Measurements from ENCODE around the gene FURIN. TPM values are rescaled to one million over a fixed set of nuclear protein-coding genes. Genes with fewer than 3 reads are reported as not detected.

The FURIN gene
- total RNA-seq, 3 donors from 2014 or later, result 34.5 to 48.5 (median 36.4) TPM

DNA sequence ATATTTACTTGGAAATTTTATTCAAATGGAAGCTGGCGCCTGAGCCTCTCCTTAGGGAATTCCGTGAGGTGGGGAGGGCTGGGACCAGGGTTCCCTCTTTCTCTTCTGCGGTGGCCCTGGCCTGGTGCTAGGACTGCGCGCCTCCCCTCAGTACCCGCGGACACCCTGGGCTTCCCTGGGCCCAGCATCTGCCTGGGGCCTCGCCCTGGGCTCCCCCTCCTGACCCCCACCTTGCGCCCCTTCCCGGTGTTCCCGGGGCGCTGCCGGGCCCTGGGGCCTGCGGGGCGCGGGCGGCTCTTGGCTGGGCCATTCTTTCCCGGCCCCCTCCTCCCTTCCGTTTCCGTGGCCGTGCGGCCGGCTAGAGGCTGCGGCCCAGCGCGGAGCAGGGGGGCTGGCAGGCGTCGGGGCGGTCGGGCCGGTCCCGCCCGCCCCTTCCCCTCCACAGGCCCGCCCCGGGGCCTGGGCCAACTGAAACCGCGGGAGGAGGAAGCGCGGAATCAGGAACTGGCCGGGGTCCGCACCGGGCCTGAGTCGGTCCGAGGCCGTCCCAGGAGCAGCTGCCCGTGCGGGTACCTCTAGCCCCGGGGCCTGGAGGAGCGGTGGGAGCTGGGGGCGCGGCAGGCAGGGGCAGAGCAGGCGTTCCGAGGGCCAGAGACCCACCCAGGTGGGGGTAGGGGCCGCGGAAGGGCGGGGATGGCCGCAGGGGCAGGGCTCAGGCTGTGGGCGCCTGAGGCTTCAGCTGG, 15.8 kb downstream of the FURIN start, which contains the start of gene FES:
TSS of gene FES (plus strand) at position 529 of the 743 bp plus-strand sequence. CDS start 542 bp downstream, outside the sequence.
- Histone ChIP-seq H3K27ac (peak within 1 kb of the TSS; percentile 92 to 98), H3K4me3 (peak within 1 kb of the TSS; percentile 52 to 82 (median 62)), H3K27me3 (no peaks in the 10 kb centered on the region), H3K4me1 (peaks cover 11% of the 10 kb centered on the region in 2 donors), H3K36me3 (peaks cover 5% of the 10 kb centered on the region), H3K9me3 (no peaks in the 10 kb centered on the region)
- intact Hi-C loops (cut with DNase I; ENCODE audit: low total_unique reads), result no loop called here
- TF ChIP-seq POLR2A (IDR thresholded peaks at IDR 0.05) (no peak), POLR2AphosphoS5 (IDR thresholded peaks at IDR 0.05) (peak in 2 of 3 donors; percentile 39)
- peak in 1 of 2 donors; percentile 65 for DNase-seq (ENCODE audit: low spot score in 2 of 2)

DNA sequence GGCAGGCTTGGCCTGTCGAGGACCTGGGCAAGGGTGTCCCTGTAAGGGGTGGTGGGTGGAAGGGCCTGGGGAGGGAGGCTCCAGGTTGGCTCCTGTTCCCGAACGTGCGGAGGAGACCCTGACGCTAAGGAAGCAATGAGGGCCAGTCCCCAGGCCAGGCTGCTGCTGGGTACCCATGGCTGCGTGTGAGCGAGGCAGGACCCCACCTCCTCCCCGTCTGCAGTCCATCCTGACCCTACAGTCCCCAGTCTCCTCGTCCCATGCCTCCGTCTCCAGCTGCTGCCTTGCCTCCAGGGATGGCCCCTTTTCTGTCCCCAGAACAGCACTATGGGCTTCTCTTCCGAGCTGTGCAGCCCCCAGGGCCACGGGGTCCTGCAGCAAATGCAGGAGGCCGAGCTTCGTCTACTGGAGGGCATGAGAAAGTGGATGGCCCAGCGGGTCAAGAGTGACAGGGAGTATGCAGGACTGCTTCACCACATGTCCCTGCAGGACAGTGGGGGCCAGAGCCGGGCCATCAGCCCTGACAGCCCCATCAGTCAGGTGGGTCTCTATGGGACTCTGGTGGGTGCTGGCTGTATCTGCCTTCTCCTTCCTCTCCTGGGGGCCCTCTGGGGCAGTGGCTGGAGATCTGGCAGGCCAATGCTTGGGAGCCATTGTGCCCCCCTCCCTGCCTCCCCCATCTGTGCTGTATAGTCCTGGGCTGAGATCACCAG, 16.5 kb downstream of the FURIN start:
- Histone ChIP-seq H3K4me1 (peaks cover 11% of the 10 kb centered on the region in 2 donors), H3K27ac (peak overlapping the region; percentile 92 to 98), H3K4me3 (peak overlapping the region; percentile 52 to 82 (median 62)), H3K9me3 (no peaks in the 10 kb centered on the region), H3K27me3 (no peaks in the 10 kb centered on the region), H3K36me3 (peaks cover 2% of the 10 kb centered on the region)
- TF ChIP-seq, protein P1, sequence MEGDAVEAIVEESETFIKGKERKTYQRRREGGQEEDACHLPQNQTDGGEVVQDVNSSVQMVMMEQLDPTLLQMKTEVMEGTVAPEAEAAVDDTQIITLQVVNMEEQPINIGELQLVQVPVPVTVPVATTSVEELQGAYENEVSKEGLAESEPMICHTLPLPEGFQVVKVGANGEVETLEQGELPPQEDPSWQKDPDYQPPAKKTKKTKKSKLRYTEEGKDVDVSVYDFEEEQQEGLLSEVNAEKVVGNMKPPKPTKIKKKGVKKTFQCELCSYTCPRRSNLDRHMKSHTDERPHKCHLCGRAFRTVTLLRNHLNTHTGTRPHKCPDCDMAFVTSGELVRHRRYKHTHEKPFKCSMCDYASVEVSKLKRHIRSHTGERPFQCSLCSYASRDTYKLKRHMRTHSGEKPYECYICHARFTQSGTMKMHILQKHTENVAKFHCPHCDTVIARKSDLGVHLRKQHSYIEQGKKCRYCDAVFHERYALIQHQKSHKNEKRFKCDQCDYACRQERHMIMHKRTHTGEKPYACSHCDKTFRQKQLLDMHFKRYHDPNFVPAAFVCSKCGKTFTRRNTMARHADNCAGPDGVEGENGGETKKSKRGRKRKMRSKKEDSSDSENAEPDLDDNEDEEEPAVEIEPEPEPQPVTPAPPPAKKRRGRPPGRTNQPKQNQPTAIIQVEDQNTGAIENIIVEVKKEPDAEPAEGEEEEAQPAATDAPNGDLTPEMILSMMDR (IDR thresholded peaks at IDR 0.05), result no peak
- TF ChIP-seq POLR2A (IDR thresholded peaks at IDR 0.05) (no peak), POLR2AphosphoS5 (IDR thresholded peaks at IDR 0.05) (no peak)
- DNase-seq (ENCODE audit: low spot score in 2 of 2), result no peak
- intact Hi-C loops (cut with DNase I; ENCODE audit: low total_unique reads), result loop anchor here (1.0 to 5.0 kb wide), 2 partner anchors 16 to 238 kb away; no protein-coding TSS in a partner anchor

DNA sequence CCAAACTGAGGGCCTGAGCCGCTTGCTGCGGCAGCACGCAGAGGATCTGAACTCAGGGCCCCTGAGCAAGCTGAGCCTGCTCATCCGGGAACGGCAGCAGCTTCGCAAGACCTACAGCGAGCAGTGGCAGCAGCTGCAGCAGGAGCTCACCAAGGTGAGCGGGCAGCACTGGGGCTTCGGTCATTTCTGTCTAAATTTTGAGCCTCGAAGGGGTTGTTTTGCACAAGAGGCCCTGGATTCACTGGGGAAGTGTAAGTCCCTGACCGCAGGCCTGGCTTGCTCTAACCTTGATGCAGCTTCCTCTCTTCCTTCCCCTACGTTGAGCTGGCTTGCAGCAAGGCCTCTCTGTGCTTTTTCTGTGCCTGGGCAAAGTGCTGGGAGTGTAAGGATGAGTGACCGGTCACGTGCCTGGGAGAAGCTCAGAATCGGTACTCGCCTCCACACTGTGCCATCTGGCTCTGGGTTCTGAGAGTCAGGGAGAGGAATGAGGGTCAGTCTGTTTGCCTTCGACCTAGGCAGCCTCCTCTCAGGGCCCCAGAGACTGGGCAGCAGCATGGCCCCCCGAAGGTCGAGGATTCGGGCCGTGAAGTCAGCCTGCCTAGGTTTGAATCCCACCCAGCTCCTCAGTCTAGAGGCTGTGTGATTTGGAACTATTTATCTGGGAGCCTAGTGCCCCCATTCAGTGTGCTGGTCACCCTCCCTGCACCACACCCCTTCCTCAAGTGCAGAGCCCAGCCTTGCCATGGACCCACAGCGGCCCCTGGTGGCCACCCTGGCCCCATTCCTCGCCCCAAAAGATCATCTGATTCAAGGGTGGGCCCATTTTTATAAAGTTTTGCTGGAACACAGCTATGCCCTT, 17.3 kb downstream of the FURIN start:
- H3K27me3 ChIP-seq, result no peaks in the 10 kb centered on the region
- TF ChIP-seq POLR2A (IDR thresholded peaks at IDR 0.05) (no peak), POLR2AphosphoS5 (IDR thresholded peaks at IDR 0.05) (peak in 2 of 3 donors; percentile 31 to 53)
- TF ChIP-seq, protein P1 (IDR thresholded peaks at IDR 0.05), result peak; percentile 82 to 98 (median 96)
- no peaks in the 10 kb centered on the region for H3K9me3 ChIP-seq
- intact Hi-C loops (cut with DNase I; ENCODE audit: low total_unique reads), result loop anchor here (1.0 to 5.0 kb wide), 2 partner anchors 16 to 238 kb away; no protein-coding TSS in a partner anchor
- H3K36me3 ChIP-seq, result no peaks in the 10 kb centered on the region
- H3K4me1 ChIP-seq, result peaks cover 11% of the 10 kb centered on the region in 2 donors
- H3K27ac ChIP-seq, result peak overlapping the region; percentile 92 to 98
- DNase-seq (ENCODE audit: low spot score in 2 of 2), result peak in 1 of 2 donors; percentile 71
- peak overlapping the region; percentile 52 to 82 (median 62) for H3K4me3 ChIP-seq

- TF ChIP-seq, protein P1 (IDR thresholded peaks at IDR 0.05), result no peak
- Histone ChIP-seq H3K36me3 (no peaks in the 10 kb centered on the region), H3K4me3 (peak overlapping the region in 1 of 3 donors; percentile 62), H3K27ac (peak overlapping the region; percentile 92 to 98), H3K27me3 (no peaks in the 10 kb centered on the region), H3K9me3 (no peaks in the 10 kb centered on the region), H3K4me1 (peaks cover 11% of the 10 kb centered on the region in 2 donors)
- intact Hi-C loops (cut with DNase I; ENCODE audit: low total_unique reads), result loop anchor here (5.0 kb wide), 1 partner anchor 239 kb away; no protein-coding TSS in a partner anchor
- no peak for DNase-seq (ENCODE audit: low spot score in 2 of 2)
These were observed 17.9 kb downstream of the FURIN start for GRCh38 chr15:90886291-90886614.

- no peak for DNase-seq (ENCODE audit: low spot score in 2 of 2)
- H3K27ac ChIP-seq, result no peak overlapping the region
- no peak overlapping the region for H3K4me3 ChIP-seq
- TF ChIP-seq POLR2AphosphoS5 (IDR thresholded peaks at IDR 0.05) (no peak), POLR2A (IDR thresholded peaks at IDR 0.05) (no peak)
- TF ChIP-seq, protein P1 (IDR thresholded peaks at IDR 0.05), result no peak
- no peaks in the 10 kb centered on the region for H3K9me3 ChIP-seq
- no peaks in the 10 kb centered on the region for H3K27me3 ChIP-seq
- H3K4me1 ChIP-seq, result peaks cover 11% of the 10 kb centered on the region in 2 donors
- intact Hi-C loops (cut with DNase I; ENCODE audit: low total_unique reads), result loop anchor here (5.0 kb wide), 1 partner anchor 240 kb away; no protein-coding TSS in a partner anchor
- no peaks in the 10 kb centered on the region for H3K36me3 ChIP-seq
These were observed 18.7 kb downstream of the FURIN start for GRCh38 chr15:90887037-90887481.

Data from breast epithelium (tissue), 4 donors.